GM18858 (cell line): ENCODE results near the gene ANTXRL.
"Not testable (repeated sequence)": the region's sequence is repeated elsewhere in the genome, so short reads cannot be mapped to it uniquely, and the experiment has no call there.

Experiments
- ATAC-seq: cut with Tn5 transposase; IDR thresholded peaks from one replicate; pipeline ENCODE4 v1.9.1; 2021; ENCODE audit not compliant: unreplicated experiment

Gene ANTXRL

DNA sequence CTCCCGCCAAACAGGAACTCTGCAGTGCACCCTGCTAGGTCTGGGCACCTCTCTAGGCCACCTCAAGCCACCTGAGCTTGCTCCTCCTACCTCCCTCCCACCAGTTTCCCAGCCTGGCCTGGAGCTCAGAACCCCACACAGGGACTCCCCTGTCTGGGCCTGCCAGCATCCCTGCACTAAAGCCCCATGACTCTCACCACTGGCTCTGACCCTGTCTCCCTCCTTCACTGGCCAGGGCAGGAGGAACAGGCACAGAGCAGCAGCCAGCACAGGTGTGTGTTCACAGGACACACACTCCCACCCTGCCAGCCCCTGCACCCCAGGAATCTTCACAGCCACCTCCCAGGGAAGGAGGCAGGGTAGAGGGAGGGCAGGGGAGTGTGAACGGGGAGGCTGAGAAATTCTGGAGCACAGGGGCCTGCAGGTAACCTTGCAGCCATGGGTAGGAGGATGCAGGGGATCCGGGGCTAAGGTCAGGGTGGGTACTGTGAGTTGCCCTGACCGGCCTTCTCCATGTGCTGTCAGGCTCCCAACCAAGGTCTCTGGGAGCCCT is 13.9 kb upstream of the ANTXRL start:
- no peak for ATAC-seq

DNA sequence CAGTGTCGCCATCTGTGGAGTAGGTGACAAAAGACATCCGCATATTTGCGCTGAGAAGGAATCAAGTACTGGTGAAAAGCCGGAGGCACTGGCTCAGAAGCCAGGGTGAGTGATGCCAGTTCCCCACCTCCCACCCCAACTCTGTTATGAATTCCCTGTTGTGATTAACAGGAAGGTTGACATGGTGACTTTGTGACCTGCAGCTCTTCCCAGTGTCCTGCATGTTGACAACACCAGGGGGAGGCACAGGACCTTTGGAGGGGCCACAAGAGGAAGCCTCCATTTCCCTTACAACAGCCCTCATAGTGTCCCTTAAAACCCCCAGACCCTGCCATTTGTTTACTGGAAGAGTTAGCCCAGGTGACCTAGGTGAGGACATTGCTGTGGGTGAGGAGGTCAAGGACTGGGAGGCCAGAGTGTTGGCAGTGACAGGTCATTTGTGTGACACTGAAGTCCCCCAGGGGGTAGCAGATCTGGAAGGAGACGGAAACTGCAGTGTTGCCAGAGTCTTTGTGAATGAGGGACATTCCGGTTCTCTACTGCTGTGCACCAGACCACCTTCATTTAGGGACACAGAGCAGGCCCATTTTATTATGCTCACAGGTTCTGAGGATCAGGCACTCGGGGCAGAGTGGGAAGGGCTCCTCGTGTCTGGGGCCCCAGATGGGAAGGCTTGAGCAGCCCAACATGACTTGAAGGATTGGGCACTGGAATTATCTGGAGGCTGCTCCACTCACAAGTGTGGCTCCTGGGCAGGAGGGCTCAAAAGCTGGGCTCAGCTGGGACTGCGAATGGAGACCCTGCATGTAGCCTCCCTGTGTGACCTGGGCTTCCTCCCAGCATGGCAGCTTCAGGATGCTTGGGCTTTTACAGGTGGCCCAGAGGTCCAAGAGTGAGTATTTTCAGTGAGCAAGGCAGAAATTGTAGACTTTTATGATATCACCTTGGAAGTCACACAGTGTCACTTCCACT is 13.0 kb upstream of the ANTXRL start:
- ATAC-seq = no peak

DNA sequence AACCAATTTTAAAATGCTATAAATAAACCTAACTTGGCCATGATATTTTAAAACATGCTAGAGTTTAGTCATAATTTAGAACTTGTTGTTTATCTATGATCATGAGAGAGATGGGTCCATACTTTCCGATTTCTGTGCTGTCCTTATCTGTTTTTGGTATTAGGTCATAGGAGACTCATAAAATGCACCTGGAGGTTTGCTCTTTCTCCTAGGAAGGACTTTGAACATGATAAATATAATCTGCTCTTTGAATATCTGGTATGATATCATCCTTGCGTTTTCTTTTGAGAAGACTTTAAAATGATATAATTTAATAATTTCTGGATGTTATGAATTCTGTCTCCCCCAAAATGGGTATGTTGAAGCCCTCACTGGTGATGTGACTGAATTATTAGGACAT is 9.0 kb upstream of the ANTXRL start:
- ATAC-seq = no peak

DNA sequence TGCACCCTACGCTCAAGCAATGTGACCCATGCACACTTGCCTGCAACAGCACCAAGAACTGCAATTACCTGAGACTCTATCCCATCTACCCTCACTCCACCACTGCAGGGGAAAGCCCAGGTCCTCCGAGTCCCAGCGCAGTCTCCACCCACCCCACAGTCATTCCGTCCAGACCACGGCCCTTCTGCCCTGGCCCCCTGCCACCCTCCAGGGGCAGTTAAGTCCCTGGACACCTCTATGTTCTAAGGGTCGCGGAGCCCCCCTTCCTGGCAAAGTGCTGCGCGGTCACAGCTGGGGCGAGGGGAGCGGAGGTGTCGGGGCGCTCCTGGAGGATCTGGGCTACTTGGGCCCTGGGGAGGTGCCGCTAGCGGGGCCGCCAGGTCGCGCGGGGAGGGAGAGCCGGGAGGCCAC is 4.4 kb upstream of the ANTXRL start:
- ATAC-seq = not testable (repeated sequence)

DNA sequence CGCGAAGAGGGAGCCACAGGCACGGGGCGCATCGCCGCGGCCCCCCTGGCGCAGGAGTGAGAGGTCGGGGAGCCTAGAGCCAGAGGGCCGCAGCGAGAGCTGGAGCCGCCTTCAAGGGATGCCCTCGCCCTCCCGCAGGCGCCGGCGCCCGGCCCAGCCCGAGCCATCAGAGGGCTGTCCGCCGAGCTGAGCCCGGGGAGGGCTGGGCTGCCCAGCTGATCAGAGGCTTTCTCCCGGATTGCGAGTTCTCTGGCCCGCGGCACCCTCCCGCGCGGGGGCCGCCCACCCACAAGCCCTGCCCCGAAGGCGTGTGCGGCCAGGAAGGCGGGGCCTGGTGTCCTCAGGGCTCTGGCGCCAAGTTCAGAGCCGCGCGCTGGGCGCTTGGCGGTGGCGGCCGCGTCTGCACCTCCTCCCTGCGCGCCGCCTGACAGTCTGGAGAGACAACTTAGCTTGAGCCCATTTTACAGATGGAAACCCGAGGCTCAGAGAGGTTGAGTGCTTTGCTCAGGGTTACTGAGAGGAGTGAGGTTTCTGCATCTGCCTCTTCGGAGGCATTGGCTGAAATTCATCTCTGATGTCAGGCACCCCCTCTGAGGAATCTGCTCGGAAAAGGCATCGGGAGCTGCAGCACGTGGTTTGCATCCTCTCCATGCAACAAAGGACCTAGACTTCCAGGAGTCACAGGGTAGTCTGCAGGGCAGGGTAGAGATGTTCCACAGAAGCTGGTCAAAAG is 3.8 kb upstream of the ANTXRL start:
- no peak for ATAC-seq

DNA sequence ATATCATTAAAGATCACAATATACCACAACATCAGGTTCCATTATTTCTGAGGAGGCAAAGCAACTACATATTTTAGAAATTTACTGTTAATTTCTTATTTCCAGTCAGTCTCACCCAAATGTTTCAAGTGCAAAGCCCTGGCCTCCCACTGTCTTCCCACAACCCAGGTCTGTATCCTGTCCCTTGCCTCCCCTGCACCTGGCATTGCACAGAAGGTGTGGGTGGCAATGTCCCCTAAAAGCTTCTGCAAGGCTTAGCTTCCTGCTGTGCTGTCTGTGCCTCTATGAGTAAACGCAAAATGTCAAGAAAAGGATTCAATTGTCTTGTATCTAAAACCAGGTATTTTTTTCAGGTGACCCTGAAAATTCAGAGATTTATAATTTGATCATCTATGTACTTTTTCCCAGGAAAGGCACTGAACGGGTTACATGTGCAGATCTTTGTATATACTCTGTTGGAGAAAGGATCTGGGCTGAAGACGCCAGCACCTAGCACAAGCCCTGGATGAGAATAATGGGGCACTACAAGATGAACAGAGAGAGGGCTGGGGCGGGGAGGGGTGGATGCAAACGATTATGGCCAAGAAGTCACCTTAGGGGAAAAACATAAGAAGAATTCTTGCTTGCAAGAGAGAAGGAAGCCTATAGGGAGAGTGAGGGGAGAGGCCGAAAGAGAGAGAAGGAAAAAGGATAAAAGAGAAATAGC is 3.1 kb upstream of the ANTXRL start:
- ATAC-seq = no peak

DNA sequence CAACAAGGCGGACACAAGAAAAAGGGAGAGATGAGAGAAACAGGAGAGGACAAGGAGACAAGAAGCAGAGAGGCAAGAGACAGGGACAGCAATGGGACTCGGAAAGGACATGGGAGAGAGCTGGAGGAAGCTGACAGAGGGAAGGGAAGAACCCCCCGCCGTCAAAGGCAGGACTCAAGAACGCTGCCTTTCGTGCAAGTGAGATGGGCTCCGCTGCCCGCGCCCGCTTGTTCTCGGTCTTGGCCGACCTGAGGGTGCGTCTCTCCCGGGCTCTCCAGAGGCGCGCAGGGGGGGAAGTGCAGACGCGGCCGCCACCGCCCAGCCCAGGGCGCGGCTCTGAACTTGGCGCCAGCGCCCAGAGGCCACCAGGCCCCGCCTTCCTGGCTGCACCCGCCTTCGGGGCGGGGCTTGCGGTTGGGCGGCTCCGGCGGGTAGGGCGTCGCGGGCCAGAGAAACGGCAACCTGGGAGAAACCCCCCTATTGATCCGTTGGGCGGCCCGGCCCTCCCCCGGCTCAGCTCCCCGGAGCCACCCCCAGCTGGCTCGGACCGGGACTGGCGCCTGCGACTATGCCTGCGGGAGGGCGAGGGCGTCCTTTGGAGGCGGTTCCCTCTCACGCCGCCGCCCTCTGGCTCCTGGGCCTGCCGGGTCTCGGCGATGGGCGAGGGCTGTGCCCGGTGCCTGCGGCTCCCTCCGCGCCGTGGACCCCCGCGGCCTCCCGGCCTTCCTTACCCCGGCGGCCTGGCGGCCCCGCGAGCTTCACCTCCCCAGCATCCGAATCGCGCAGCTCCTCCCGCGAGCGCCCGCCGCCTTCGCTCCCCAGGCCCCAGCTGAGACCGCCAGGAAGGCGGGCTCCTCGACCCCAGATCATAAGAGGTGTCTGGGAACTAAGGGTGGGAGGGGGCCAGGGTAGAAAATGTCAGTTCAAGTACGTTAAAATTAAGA is 2.2 kb upstream of the ANTXRL start:
- ATAC-seq = peak; percentile 83

DNA sequence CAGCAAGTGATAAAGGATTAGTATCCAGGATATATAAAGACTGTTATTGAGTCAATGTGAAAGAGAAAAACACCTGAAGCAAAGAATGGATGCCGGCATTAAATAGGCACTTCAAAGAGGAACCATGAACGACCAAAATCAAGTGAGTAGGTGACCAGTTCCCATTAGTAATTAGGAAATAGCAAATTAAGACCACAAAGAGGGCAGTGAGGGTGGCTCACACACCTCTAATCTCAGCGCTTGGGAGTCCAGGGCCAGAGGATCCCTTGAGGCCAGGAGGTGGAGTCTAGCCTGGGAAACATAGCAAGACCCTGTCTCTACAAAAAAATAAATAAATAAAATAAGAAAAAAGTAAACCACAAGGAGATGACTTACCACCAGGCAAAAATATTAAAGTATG is 1.5 kb upstream of the ANTXRL start:
- no peak for ATAC-seq

DNA sequence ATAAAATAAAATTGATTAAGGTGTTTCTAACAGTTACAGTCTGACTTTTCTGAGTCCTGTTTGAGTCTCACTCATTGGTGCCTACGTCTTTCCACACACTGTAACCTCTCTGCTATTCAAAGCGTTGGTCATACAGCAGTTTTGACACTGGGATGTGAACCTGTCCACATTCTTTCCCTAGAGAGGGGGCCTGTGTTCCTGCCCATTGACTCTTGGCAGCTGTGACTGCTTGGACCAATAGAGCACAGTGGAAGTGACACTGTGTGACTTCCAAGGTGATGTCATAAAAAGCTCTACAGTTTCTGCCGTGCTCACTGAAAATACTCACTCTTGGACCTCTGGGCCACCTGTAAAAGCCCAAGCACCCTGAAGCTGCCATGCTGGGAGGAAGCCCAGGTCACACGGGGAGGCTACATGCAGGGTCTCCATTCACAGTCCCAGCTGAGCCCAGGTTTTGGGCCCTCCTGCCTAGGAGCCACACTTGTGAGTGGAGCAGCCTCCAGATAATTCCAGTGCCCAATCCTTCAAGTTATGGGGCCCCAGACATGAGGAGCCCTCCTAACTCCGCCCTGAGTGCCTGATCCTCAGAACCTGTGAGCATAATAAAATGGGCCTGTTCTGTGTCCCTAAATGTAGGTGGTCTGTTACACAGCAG is 704 bp upstream of the ANTXRL start:
- ATAC-seq = no peak

DNA sequence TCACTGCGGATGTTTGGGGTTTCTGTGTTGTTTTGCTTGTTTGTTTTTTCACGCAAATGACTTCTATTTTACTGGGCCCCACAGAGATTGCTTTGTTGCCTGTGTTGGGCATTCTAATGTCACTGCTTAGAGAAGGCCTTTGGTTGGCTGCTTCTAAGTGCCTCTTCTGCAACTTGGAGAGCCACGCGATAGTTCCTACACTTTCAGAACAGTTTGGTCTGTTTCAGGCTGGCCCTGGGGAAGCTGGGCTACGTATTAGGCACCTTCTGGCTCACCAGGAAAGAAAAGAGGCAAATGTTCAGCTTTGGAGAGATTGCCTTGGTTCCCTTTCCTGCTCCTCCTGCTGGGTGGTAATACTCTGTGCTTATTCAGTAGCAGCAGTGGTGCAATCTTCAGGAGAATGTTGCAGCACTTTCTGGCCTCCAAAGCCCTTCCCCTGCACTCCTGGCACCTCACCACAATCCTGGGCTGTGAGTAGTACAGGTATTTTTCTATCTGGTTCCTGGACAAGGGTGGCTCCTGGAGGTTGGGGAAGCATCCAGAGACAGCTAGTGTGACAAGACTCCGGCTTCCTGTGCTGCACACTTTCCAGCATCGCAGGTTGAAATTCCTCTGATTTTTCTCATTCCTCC is 1.2 kb downstream of the ANTXRL start:
- no peak for ATAC-seq

DNA sequence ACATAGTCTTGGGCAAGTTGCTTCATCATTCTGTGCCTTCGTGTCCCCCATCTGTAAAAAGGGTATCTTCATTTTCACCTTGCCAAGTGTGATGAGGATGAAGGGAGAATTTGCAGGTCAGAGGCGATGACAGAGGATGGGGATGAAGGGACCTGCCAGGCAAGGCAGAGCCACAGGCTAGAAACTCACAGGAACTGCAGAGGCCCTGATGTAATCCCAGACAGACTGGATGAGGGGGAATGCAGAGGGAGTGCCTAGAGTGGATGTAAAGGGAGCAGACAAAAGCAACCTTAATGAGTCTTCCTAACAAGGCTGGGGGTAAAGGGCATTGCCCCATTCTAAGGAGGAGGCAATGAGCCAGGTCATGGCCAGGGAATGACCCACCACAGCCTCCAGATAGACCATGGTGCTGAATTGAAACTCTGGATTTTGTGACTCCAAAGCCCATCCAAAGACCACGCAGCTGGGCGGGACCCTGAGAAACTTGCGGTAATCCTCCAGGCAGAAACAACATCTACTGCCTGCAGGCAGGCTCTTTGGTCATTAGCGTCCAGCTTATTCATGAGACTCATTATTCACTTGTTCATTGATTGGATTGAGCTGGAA is 1.9 kb downstream of the ANTXRL start:
- ATAC-seq = no peak

DNA sequence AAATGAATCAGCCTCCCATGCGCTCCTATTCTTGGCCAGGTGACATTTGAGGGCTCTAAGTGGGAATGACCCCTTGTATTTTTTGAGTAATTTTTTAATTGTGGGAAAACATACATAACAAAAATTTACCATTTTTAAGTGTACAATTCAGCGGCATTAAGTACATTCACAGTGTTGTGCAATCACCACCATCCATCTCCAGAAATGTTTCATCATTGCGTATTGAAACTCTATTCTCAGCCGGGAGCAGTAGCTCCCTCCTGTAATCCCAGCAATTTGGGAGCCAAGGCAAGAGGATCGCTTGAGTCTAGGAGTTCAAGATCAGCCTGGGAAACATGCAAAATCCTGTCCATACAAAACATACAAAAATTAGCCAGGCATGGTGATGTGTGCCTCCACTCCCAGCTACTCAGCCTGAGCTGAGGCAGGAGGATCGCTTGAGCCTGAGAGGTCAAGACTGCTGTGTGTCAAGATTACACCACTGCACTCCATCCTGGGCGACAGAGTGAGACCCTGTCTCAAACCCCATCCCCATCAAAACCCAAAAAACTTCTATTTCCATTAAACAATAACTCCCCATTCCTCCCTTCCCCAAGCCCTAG is 2.5 kb downstream of the ANTXRL start:
- ATAC-seq = no peak

DNA sequence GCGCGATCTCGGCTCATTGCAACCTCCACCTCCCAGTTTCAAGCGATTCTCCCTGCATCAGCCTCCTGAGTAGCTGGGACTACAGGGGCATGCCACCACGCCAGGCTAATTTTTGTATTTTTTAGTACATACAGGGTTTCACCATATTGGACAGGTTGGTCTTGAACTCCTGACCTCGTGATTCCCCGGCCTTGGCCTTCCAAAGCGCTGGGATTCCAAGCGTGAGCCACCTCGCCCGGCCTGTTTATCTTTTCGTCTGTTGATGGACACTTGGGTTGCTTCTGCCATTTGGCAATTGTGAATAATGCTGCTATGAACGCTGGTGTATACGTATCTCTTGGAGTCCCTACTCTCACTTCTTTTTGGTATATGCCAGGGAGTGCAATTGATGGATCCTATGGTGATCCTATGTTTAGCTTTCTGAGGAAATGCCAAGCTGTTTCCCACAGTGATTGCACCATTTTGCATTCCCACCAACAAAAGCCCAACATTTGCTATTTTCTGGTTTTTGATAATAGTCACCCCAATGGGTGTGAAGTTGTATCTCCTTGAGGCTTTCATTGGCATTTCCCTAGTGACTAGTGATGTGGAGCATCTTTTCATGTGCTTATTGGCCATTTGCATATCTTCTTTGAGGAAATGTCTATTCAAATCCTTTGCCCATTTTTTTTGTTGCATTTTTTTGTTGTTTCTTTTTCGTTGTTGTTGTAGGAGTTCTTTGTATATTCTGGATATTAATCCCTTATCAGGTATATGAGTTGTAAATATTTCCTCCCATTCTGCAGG is 3.5 kb downstream of the ANTXRL start:
- ATAC-seq = no peak

DNA sequence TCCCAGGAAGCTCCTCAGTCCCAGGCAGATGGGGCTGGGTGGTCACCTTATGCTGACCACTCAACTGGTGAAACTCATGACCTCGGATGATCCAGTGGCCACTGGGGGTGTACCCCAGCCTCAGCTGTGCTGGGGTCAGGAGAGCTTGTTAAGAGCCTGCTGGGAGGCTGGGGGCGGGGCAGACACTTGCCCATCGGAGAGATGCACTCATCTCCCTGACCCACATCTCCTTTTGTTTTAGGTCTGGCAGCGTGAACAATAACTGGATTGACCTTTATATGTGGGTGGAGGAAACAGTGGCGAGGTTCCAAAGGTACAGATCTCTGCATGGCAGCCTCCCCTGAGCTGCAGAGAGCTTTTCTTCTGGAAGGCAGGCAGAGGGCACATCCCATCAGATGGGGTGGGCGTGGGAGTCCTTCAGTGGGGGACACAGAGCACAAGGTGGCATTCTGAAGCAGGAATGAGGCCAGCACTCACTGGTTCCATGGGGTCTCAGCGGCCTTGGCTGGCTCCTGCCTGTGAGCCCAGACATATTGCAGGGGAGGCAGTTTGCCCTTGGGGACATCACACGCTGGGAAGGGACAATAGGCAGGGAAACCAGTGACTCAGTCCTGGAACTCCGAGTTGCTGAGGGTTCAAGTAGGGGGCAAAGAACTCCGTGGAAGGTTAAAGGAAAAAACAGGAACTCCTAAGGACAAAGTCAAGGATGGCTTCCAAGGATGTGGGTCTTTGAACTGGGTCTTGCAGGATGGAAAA is 5.2 kb downstream of the ANTXRL start:
- ATAC-seq = no peak

DNA sequence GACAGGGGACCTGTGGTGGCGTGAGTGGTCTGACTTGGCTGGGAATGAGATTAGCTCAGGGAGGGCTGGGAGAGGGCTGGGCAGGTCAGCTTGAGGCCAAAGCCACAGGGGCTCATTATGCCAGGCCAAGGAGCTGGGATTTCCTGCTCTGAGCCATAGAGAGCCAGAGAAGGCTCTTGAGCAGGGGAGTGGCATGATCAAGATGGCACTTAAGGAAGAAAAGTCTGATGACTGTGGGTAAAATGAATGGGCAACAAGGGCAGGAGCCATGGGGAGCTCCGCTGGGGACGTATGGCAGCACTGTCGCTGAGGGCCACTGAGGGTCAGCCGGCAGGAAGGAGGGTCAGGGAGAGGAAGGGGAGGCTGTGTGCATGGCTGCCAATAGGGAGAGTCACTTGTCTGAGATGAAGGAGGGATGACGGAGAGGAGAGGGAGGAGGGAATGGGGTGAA is 5.8 kb downstream of the ANTXRL start:
- ATAC-seq = no peak

DNA sequence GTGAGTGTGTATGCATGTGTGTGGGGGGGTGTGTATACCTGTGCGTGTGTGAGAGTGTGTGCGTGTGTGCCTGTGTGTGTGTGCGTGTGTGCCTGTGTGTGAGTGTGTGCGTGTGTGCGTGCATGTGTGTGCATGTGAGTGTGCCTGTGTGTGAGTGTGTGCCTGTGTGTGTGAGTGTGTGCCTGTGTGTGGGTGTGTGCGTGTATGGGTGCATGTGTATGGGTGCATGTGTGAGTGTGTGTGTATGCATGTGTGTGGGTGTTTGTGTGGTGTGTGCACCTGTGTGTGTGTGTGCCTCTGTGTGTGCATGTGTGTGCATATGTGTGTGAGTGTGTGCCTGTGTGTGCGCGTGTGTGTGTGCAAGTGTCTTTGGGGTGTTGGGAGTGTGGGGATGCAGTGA is 6.4 kb downstream of the ANTXRL start:
- ATAC-seq = no peak
